Measurements from ENCODE around the gene ALDH1A2. TPM values are rescaled to one million over a fixed set of nuclear protein-coding genes. Genes with fewer than 3 reads are reported as not detected.
"Not testable (repeated sequence)": the region's sequence is repeated elsewhere in the genome, so short reads cannot be mapped to it uniquely, and the experiment has no call there.

Gene ALDH1A2
- total RNA-seq, 1 donor from 2014 or later, result 30.8 TPM

- H3K27ac Mint-ChIP-seq, result no peak overlapping the region
- no peaks in the 10 kb centered on the region for H3K4me1 Mint-ChIP-seq
- TF ChIP-seq EZH2 (IDR thresholded peaks at IDR 0.05) (no peak), CTCF (IDR thresholded peaks at IDR 0.05) (no peak), EZH2phosphoT487 (IDR thresholded peaks at IDR 0.05) (no peak)
- H3K27ac ChIP-seq, result no peak overlapping the region
- no peak overlapping the region for H3K4me3 Mint-ChIP-seq
- no peaks in the 10 kb centered on the region for H3K9me3 ChIP-seq (ENCODE audit: low read depth)
- no peaks in the 10 kb centered on the region for H3K27me3 Mint-ChIP-seq (ENCODE audit: insufficient read depth, low read depth)
- no peaks in the 10 kb centered on the region for H3F3A ChIP-seq (ENCODE audit: low read depth)
- H3K4me2 ChIP-seq, result no peak overlapping the region
- H2AFZ ChIP-seq (replicated peaks), result no peak overlapping the region
- H3K9me3 Mint-ChIP-seq, result peaks cover 11% of the 10 kb centered on the region
- H3K4me1 ChIP-seq, result no peaks in the 10 kb centered on the region
- H3K36me3 ChIP-seq, result no peaks in the 10 kb centered on the region
- H4K20me1 ChIP-seq (ENCODE audit: low read depth), result no peaks in the 10 kb centered on the region
- H3K4me3 ChIP-seq, result no peak overlapping the region
- DNase-seq (ENCODE audit: low spot score), result no peak
- no peaks in the 10 kb centered on the region for H3K36me3 Mint-ChIP-seq
- H3K27me3 ChIP-seq, result no peaks in the 10 kb centered on the region
- H3K79me2 ChIP-seq (ENCODE audit: low read depth), result no peaks in the 10 kb centered on the region
- no peak overlapping the region for H3K9ac ChIP-seq
These were observed 63.0 kb downstream of the ALDH1A2 start for GRCh38 chr15:58002338-58003126.

GRCh38 chr15:57999699-58000098 is 65.8 kb downstream of the ALDH1A2 start:
- H4K20me1 ChIP-seq (ENCODE audit: low read depth); H3K4me1 ChIP-seq; H3K79me2 ChIP-seq (ENCODE audit: low read depth); H3K4me2 ChIP-seq; H3K9ac ChIP-seq; H3F3A ChIP-seq (ENCODE audit: low read depth); H3K27me3 ChIP-seq; H3K27ac Mint-ChIP-seq; H2AFZ ChIP-seq (replicated peaks); H3K36me3 ChIP-seq; H3K36me3 Mint-ChIP-seq; DNase-seq (ENCODE audit: low spot score); H3K27me3 Mint-ChIP-seq (ENCODE audit: insufficient read depth, low read depth); H3K4me1 Mint-ChIP-seq; H3K9me3 Mint-ChIP-seq; H3K4me3 Mint-ChIP-seq; H3K27ac ChIP-seq; H3K9me3 ChIP-seq (ENCODE audit: low read depth); H3K4me3 ChIP-seq: not testable (repeated sequence)

DNA sequence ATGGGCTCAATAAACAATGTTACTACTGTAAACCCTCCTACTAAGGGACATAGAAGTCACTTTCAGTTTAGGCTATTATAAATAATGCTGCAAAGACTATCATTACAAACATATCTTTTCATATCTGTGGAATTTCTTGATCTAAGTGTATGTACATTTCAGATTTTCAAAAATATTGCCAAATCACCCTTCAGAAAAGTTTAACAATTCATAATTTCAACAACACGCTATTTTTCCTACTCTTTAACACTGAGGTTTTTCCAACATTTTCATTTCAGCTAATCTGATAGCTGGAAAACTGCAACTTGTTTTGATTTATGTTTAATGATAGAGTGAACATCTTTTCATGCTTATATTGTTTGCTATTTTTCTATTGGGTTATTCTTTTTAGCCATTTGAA is 69.0 kb downstream of the ALDH1A2 start:
- Histone ChIP-seq H3K27ac (no peak overlapping the region), H3K79me2 (ENCODE audit: low read depth) (no peaks in the 10 kb centered on the region), H3K4me1 (no peaks in the 10 kb centered on the region), H3K9ac (no peak overlapping the region), H4K20me1 (ENCODE audit: low read depth) (no peaks in the 10 kb centered on the region), H3K36me3 (no peaks in the 10 kb centered on the region), H3K4me3 (no peak overlapping the region), H3F3A (ENCODE audit: low read depth) (no peaks in the 10 kb centered on the region), H3K9me3 (ENCODE audit: low read depth) (no peaks in the 10 kb centered on the region), H2AFZ (replicated peaks) (no peak overlapping the region), H3K27me3 (no peaks in the 10 kb centered on the region), H3K4me2 (no peak overlapping the region)
- Mint-ChIP-seq H3K4me3 (no peak overlapping the region), H3K36me3 (no peaks in the 10 kb centered on the region), H3K27me3 (ENCODE audit: insufficient read depth, low read depth) (peaks cover 2% of the 10 kb centered on the region), H3K4me1 (no peaks in the 10 kb centered on the region), H3K27ac (no peak overlapping the region), H3K9me3 (peaks cover 6% of the 10 kb centered on the region)
- no peak for DNase-seq (ENCODE audit: low spot score)
- TF ChIP-seq CTCF (IDR thresholded peaks at IDR 0.05) (no peak), EZH2 (IDR thresholded peaks at IDR 0.05) (no peak), EZH2phosphoT487 (IDR thresholded peaks at IDR 0.05) (no peak)

- H3K27ac Mint-ChIP-seq, result no peak overlapping the region
- peaks cover 6% of the 10 kb centered on the region for H3K9me3 Mint-ChIP-seq
- H3K36me3 ChIP-seq, result no peaks in the 10 kb centered on the region
These were observed 71.1 kb downstream of the ALDH1A2 start for GRCh38 chr15:57994221-57995049.

More at GRCh38 chr15:57994221-57995049, 71.1 kb downstream of the ALDH1A2 start:
- Histone ChIP-seq H3F3A (ENCODE audit: low read depth) (no peaks in the 10 kb centered on the region), H3K9ac (no peak overlapping the region), H3K79me2 (ENCODE audit: low read depth) (no peaks in the 10 kb centered on the region), H3K4me1 (no peaks in the 10 kb centered on the region), H3K4me3 (no peak overlapping the region), H2AFZ (replicated peaks) (no peak overlapping the region), H3K27ac (no peak overlapping the region), H4K20me1 (ENCODE audit: low read depth) (no peaks in the 10 kb centered on the region), H3K27me3 (no peaks in the 10 kb centered on the region), H3K9me3 (ENCODE audit: low read depth) (no peaks in the 10 kb centered on the region), H3K4me2 (no peak overlapping the region)
- Mint-ChIP-seq H3K27me3 (ENCODE audit: insufficient read depth, low read depth) (peaks cover 2% of the 10 kb centered on the region), H3K4me3 (no peak overlapping the region), H3K36me3 (no peaks in the 10 kb centered on the region), H3K4me1 (no peaks in the 10 kb centered on the region)
- DNase-seq (ENCODE audit: low spot score), result no peak
- TF ChIP-seq EZH2phosphoT487 (IDR thresholded peaks at IDR 0.05) (no peak), EZH2 (IDR thresholded peaks at IDR 0.05) (no peak), CTCF (IDR thresholded peaks at IDR 0.05) (no peak)
